Colonic mucosa (tissue), 4 donors: ENCODE measurements around the gene PATZ1. TPM values are rescaled to one million over a fixed set of nuclear protein-coding genes. Genes with fewer than 3 reads are reported as not detected.
"Not testable (repeated sequence)": the region's sequence is repeated elsewhere in the genome, so short reads cannot be mapped to it uniquely, and the experiment has no call there.

Experiments used
- DNase-seq: peaks from one replicate; pipeline ENCODE4 v3.0.0-alpha.2; 2020
- H3K27ac ChIP-seq: fragments of 200-600 bp; one replicate; pipeline ENCODE4 v1.8.0; 2021
- H3K27me3 ChIP-seq: fragments of 200-600 bp; one replicate; pipeline ENCODE4 v1.8.0; 2021
- H3K36me3 ChIP-seq: fragments of 200-600 bp; one replicate; pipeline ENCODE4 v1.8.0; 2021
- H3K4me1 ChIP-seq: fragments of 200-600 bp; one replicate; pipeline ENCODE4 v1.8.0; 2021; ENCODE audit warnings: mild to moderate bottlenecking
- H3K4me3 ChIP-seq: fragments of 200-600 bp; one replicate; pipeline ENCODE4 v1.8.0; 2021
- H3K9ac ChIP-seq, 2 donors: one replicate each; pipeline ENCODE4 v1.7.0; 2013; ENCODE audit warnings: control low read depth in 2 of 2, low read depth in 2 of 2, low read length in 2 of 2
- H3K9me3 ChIP-seq: fragments of 200-600 bp; one replicate; pipeline ENCODE4 v1.8.0; 2021
- CTCF ChIP-seq: fragments of 200-600 bp; IDR thresholded peaks from one replicate; pipeline ENCODE4 v1.8.0; 2022; ENCODE audit warnings: antibody characterized with exemption, mild to moderate bottlenecking
- intact Hi-C: fragments of 100-400 bp; cut with DNase I; formaldehyde crosslinking; loops from one replicate; pipeline ENCODE4 v1.14.1; 2022
- total RNA-seq, 2 donors: library from RNA; stranded (reverse); fragmentation: NEBNext Ultra II Directional in 1 of 2; extraction: Animal tissue kit (Norgen Biotek cat#: 25700) in 1 of 2; gene quantifications; one replicate each; pipeline ENCODE4 v1.2.1, GENCODE V29; 2021
- donor health status: healthy.
- donor health status: DM: no; HTN: no; CAD: no.
- donor health status: DM: no; HTN: no; CAD: no.

Gene PATZ1
- total RNA-seq, 2 donors from 2014 or later = 13.8 to 17.9 TPM

DNA sequence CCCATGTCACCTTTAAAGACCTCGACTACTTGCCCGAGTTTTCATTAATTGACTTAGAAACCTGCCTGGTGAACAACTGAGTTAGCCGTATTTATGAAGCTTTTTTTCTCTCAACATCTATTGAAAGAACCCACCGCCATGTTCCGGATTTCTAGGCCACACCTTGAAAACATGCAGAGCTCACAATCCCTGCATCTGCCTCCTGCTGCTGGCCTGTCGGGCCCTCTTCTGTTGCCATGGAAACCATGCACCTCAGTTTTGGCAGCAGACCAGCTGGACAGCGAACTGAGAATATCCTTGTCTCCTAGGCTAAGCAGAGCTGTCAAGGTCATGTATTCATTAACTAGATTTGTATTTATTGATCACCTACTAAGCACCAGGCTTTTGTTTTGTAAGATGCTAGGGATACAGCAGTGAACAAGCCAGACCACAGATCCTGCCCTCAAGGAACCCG is 4.3 kb upstream of the PATZ1 start:
- intact Hi-C loops = no loop called here
- Histone ChIP-seq H3K4me3 (no peak overlapping the region), H3K27me3 (no peaks in the 10 kb centered on the region), H3K9me3 (no peaks in the 10 kb centered on the region), H3K9ac (no peak overlapping the region), H3K27ac (no peak overlapping the region), H3K36me3 (no peaks in the 10 kb centered on the region), H3K4me1 (no peaks in the 10 kb centered on the region)
- DNase-seq = peak; percentile 33
- no peak for TF ChIP-seq CTCF

DNA sequence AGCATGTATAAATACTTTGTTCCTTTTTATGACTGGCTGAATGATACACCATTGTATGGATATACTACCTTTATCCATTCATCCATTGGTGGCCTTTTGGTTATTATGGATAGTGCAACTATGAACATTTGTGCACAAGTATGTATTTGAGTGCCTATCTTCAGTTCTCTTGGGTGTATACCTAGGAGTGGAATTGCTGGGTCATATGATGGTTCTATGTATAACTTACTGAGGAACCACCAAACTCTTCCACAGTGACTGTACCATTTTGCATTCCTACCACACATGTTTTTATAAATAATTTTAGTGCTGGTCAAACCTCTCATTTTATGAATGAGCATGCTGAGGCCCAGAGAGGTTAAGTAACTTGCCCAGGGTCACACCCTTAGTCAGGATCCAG is 3.8 kb upstream of the PATZ1 start:
- H3K27me3 ChIP-seq = no peaks in the 10 kb centered on the region
- H3K27ac ChIP-seq = no peak overlapping the region
- intact Hi-C loops = loop anchor here (5.0 kb wide), 1 partner anchor 47 kb away; the partner anchor contains the start of gene DRG1

DNA sequence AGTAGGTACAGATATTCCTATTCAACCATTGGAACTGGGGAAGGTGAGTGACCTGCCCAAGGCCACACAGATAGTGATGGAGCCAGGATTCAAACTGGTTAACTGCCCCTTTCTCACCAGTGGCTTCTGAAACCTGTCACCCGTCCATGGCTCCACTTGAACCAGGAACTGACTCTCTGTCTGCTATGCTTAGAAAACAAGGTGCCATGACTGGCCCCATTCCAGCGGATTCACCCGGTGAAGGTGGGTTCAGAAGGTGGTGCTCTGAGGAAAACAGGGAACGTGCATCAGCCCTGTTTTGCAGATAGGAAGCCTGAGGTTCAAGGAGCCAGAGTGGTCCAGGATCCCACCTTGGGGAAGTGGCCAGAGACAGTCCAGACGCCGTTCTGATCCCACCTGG is 2.6 kb upstream of the PATZ1 start:
- Histone ChIP-seq H3K36me3 (no peaks in the 10 kb centered on the region), H3K9me3 (no peaks in the 10 kb centered on the region), H3K27me3 (no peaks in the 10 kb centered on the region), H3K4me1 (peaks cover 15% of the 10 kb centered on the region), H3K4me3 (no peak overlapping the region), H3K9ac (no peak overlapping the region), H3K27ac (no peak overlapping the region)
- intact Hi-C loops = loop anchor here (5.0 kb wide), 1 partner anchor 49 kb away; the partner anchor contains the start of gene DRG1
- no peak for TF ChIP-seq CTCF
- no peak for DNase-seq

More for the DNA sequence above, 3.8 kb upstream of the PATZ1 start:
- Histone ChIP-seq H3K9me3 (no peaks in the 10 kb centered on the region), H3K4me1 (peaks cover 4% of the 10 kb centered on the region), H3K4me3 (no peak overlapping the region), H3K9ac (no peak overlapping the region), H3K36me3 (no peaks in the 10 kb centered on the region)
- no peak for DNase-seq
- TF ChIP-seq CTCF = no peak

GRCh38 chr22:31348009-31348337 is 1.8 kb upstream of the PATZ1 start:
- Histone ChIP-seq H3K9ac (peak overlapping the region in 1 of 2 donors; percentile 86), H3K27ac (peak overlapping the region; percentile 78), H3K4me1 (peaks cover 23% of the 10 kb centered on the region), H3K4me3 (peak overlapping the region; percentile 46)
- H3K9me3 ChIP-seq, H3K27me3 ChIP-seq, H3K36me3 ChIP-seq, DNase-seq: not testable (repeated sequence)
- intact Hi-C loops = loop anchor here (5.0 kb wide), 1 partner anchor 49 kb away; the partner anchor contains the start of gene DRG1

DNA sequence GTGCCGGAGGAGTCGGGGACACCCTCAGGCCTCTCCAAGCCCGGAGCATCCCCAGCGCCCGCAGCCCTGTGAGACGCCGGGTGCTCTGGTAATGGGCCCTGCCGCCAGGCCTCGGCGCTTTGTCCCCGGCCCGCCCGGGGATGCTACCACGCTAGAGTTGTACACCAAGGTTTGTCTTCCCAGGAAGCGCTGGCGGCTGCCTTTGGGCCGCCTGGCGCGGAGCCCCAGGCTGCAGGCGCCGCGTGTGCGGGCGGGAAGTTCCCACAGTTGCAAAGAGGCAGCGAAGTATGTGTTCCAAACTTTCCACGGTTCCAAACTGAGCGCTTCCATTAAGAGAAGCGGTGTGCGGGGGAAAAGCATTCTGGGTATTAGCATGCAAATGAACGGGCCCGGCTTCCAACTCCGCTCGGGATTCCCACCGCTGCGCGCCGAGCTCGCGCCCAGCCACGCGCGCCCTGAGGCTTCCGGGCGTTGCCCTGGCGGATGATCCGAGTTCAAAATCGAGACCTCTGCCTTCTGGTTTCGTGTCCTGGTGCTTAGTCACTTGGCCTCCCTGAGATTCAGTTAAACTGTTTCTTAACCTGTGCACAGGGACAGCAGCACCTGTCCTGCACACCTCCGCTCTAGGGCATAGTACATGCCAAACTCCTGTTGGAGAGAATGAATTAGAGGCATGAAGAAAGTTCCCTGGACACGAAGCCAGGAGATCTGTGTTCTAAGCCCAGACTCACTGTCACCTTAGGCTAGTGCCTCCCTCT is 1.3 kb upstream of the PATZ1 start:
- Histone ChIP-seq H3K9ac (peak overlapping the region; percentile 77 to 86), H3K36me3 (no peaks in the 10 kb centered on the region), H3K4me3 (peak overlapping the region; percentile 46), H3K9me3 (no peaks in the 10 kb centered on the region), H3K27ac (peak overlapping the region; percentile 78), H3K27me3 (no peaks in the 10 kb centered on the region), H3K4me1 (peaks cover 24% of the 10 kb centered on the region)
- intact Hi-C loops = loop anchor here (5.0 kb wide), 1 partner anchor 50 kb away; the partner anchor contains the start of gene DRG1
- TF ChIP-seq CTCF = no peak
- peak; percentile 77 for DNase-seq

DNA sequence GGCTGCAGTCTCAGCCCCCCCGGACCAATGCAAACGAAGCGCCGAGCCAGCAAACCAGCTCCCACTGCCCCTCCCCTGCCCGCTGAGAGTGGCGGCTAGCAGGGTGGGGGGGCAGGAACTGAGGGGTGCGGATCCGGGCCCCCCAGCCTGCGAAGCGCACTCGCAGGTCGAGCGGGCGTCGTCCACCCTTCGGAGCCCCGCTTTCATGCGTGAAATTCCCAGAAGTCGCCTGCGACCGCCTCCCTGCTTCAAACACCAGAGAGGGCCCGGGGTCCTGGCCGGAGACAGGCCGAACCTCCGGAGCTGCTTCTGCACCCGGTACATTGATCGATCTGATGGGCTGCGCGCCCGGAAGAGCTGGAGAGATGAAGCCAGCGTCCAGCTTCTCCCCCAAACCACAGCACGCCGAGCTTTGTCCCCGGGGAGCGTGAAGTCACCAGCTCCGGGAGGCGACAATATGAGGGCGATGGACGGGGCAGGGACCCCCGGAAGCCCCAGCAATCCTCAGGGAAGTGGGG is 646 bp upstream of the PATZ1 start:
- intact Hi-C loops = loop anchor here (5.0 kb wide), 1 partner anchor 51 kb away; the partner anchor contains the start of gene DRG1
- H3K4me1 ChIP-seq = peaks cover 27% of the 10 kb centered on the region
- no peaks in the 10 kb centered on the region for H3K27me3 ChIP-seq
- no peaks in the 10 kb centered on the region for H3K9me3 ChIP-seq
- peak; percentile 58 for DNase-seq
- peak overlapping the region; percentile 77 to 86 for H3K9ac ChIP-seq
- H3K36me3 ChIP-seq = no peaks in the 10 kb centered on the region
- TF ChIP-seq CTCF = no peak
- peak overlapping the region; percentile 46 for H3K4me3 ChIP-seq
- peak overlapping the region; percentile 78 for H3K27ac ChIP-seq
